Endothelial cell of umbilical vein (primary cell): ENCODE measurements around the gene ARHGEF25. TPM values are rescaled to one million over a fixed set of nuclear protein-coding genes. Genes with fewer than 3 reads are reported as not detected.

Experiments used
- BruUV-seq: library from RNA; stranded (reverse); fragments of 400-500 nt; replicated peaks from 2 replicates; lab custom pipeline; 2021; lab: Mats Ljungman, UMichigan
- CTCF ChIA-PET: fragments of 300-600, 350-600 bp; sonication (Branson Sonifier 250); formaldehyde crosslinking; loops from one replicate; lab custom pipeline; 2021; ENCODE audit warnings: antibody characterized with exemption, inconsistent platforms; lab: Charles Lee
- POLR2A ChIA-PET: fragments of 300-600, 350-600 bp; sonication (Branson Sonifier 250); formaldehyde crosslinking; loops from one replicate; lab custom pipeline; 2021; ENCODE audit warnings: antibody characterized with exemption, inconsistent platforms; lab: Charles Lee
- DNase-seq: peaks from one replicate; pipeline ENCODE4 v3.0.0-alpha.2; 2011; ENCODE audit warnings: low read depth, low spot score
- FAIRE-seq: peaks from 2 replicates; lab custom pipeline; 2011; peaks lifted over from hg19 to GRCh38; lab: Jason Lieb, UNC
- H2AFZ ChIP-seq: 2 replicates; pipeline ENCODE4 v1.6.0; 2012; ENCODE audit warnings: low read depth, low read length, control low read depth, inconsistent platforms
- H3K27ac ChIP-seq: 2 replicates; pipeline ENCODE4 v1.5.1; 2011; ENCODE audit warnings: low read depth, mild to moderate bottlenecking, control low read depth, low read length, moderate library complexity; ENCODE audit not compliant: insufficient read depth
- H3K27me3 ChIP-seq, 2 experiments: 2 replicates each; pipeline versions ENCODE4 v1.6.0 to v1.6.1; 2011; ENCODE audit warnings: low read length in 2 of 2, mixed read lengths in 1 of 2; ENCODE audit not compliant: control insufficient read depth in 2 of 2, insufficient read depth in 2 of 2
- H3K36me3 ChIP-seq, 2 experiments: 2 replicates in 1 of 2; 3 replicates in 1 of 2; pipeline ENCODE4 v1.5.1; 2011; ENCODE audit warnings: low read length in 2 of 2, mild to moderate bottlenecking in 1 of 2, moderate library complexity in 1 of 2; ENCODE audit not compliant: control insufficient read depth in 2 of 2, insufficient read depth in 2 of 2; ENCODE audit errors: extremely low read depth in 1 of 2
- H3K4me1 ChIP-seq: 3 replicates; pipeline ENCODE4 v1.5.1; 2011; ENCODE audit warnings: mild to moderate bottlenecking, low read length; ENCODE audit not compliant: control insufficient read depth, insufficient read depth; ENCODE audit errors: extremely low read depth
- H3K4me2 ChIP-seq: 2 replicates; pipeline ENCODE4 v1.6.1; 2011; ENCODE audit warnings: low read length, control low read depth, mixed read lengths; ENCODE audit not compliant: insufficient read depth
- H3K4me3 ChIP-seq, 3 experiments: fragments of 200-600 bp in 1 of 3; sonication (generic), shearing (Covaris generic) in 1 of 3; replicated peaks in 1 of 3; 2 replicates each; pipeline ENCODE4 v1.5.1; 2011 to 2016; ENCODE audit warnings: control low read depth in 3 of 3, low read length in 3 of 3, mild to moderate bottlenecking in 2 of 3, inconsistent platforms in 1 of 3, low read depth in 1 of 3, moderate library complexity in 1 of 3; ENCODE audit not compliant: insufficient read depth in 1 of 3
- H3K79me2 ChIP-seq: 2 replicates; pipeline ENCODE4 v1.6.0; 2012; ENCODE audit warnings: low read length, inconsistent platforms; ENCODE audit not compliant: control insufficient read depth, insufficient read depth
- H3K9ac ChIP-seq: replicated peaks from 2 replicates; pipeline ENCODE3; 2011; ENCODE audit warnings: low read length, control low read depth; ENCODE audit not compliant: insufficient read depth; ENCODE audit errors: extremely low read depth
- H3K9me1 ChIP-seq: replicated peaks from 3 replicates; pipeline ENCODE4 v1.6.0; 2011; ENCODE audit warnings: mild to moderate bottlenecking, low read length; ENCODE audit not compliant: control insufficient read depth, insufficient read depth; ENCODE audit errors: extremely low read depth
- H3K9me3 ChIP-seq: replicated peaks from 2 replicates; pipeline ENCODE4 v1.5.1; 2012; ENCODE audit warnings: low read length, inconsistent platforms; ENCODE audit not compliant: control insufficient read depth, insufficient read depth
- H4K20me1 ChIP-seq: replicated peaks from 2 replicates; pipeline ENCODE3; 2011; ENCODE audit warnings: mild to moderate bottlenecking, low read length; ENCODE audit not compliant: control insufficient read depth, insufficient read depth; ENCODE audit errors: extremely low read depth
- CTCF ChIP-seq, 2 donors: IDR thresholded peaks; 1 replicate in 1 of 2; 2 replicates in 1 of 2; pipeline ENCODE4 v1.5.1; 2011; ENCODE audit warnings: low read length in 2 of 2, mild to moderate bottlenecking in 2 of 2, moderate library complexity in 2 of 2, control low read depth in 1 of 2, inconsistent platforms in 1 of 2, low read depth in 1 of 2; ENCODE audit not compliant: insufficient read depth in 1 of 2; ENCODE audit errors: extremely low read depth in 1 of 2
- EZH2 ChIP-seq: IDR thresholded peaks from 2 replicates; pipeline ENCODE4 v1.6.1; 2012; ENCODE audit warnings: borderline replicate concordance, low read depth, mild to moderate bottlenecking, moderate library complexity, low read length, inconsistent platforms; ENCODE audit not compliant: severe bottlenecking
- FOS ChIP-seq: IDR thresholded peaks from 2 replicates; pipeline ENCODE4 v1.6.1; 2011; ENCODE audit warnings: mild to moderate bottlenecking, low read length, moderate library complexity, borderline replicate concordance; ENCODE audit not compliant: insufficient read depth
- GATA2 ChIP-seq: IDR thresholded peaks from 2 replicates; pipeline ENCODE4 v1.7.0; 2011; ENCODE audit warnings: low read depth, mild to moderate bottlenecking, moderate library complexity, mixed read lengths, low read length; ENCODE audit not compliant: insufficient read length, insufficient read depth
- JUN ChIP-seq: IDR thresholded peaks from 2 replicates; pipeline ENCODE4 v1.6.1; 2011; ENCODE audit warnings: borderline replicate concordance, low read depth; ENCODE audit not compliant: insufficient read length, insufficient read depth
- MAX ChIP-seq: IDR thresholded peaks from 2 replicates; pipeline ENCODE4 v1.6.1; 2011; ENCODE audit not compliant: insufficient read depth, insufficient read length
- MYC ChIP-seq: IDR thresholded peaks from one replicate; pipeline ENCODE4 v1.6.1; 2011; ENCODE audit warnings: mild to moderate bottlenecking, low read depth, low read length
- POLR2A ChIP-seq: IDR thresholded peaks from 2 replicates; pipeline ENCODE4 v1.6.1; 2012; ENCODE audit warnings: low read depth, mild to moderate bottlenecking, control low read depth, low read length
- POLR2AphosphoS5 ChIP-seq: IDR thresholded peaks from 2 replicates; pipeline ENCODE4 v1.6.1; 2012; ENCODE audit warnings: low read depth, mild to moderate bottlenecking, control low read depth, low read length, moderate library complexity; ENCODE audit not compliant: insufficient read depth
- dilution Hi-C: fragments of 300-500 bp; cut with MboI; formaldehyde crosslinking; loops from one replicate; pipeline ENCODE4 v1.15.0; 2019; ENCODE audit warnings: low sequenced_read_pairs; ENCODE audit not compliant: extremely low pct_ligation_motif_present
- intact Hi-C: fragments of 100-400 bp; cut with micrococcal nuclease; formaldehyde crosslinking; loops from one replicate; pipeline ENCODE4 v1.10.0; 2022
- polyA plus RNA-seq, 4 experiments: library from polyadenylated mRNA; depleted of rRNA in 3 of 4; stranded (reverse) in 3 of 4; unstranded in 1 of 4; fragments of >200 nt; gene quantifications; 2 replicates each; pipeline versions ENCODE4 v1.2.1 to v1.2.3, GENCODE V29; 2011 to 2012; ENCODE audit warnings: missing spikeins in 1 of 4
- total RNA-seq: library from RNA; stranded (reverse); gene quantifications from 2 replicates; pipeline ENCODE4 v1.2.3, GENCODE V29; 2021

The ARHGEF25 gene
- total and polyA plus RNA-seq, 2 donors (not counting 3 experiments of a cell fraction or from before 2014, with no cell fraction given), result 4.7 to 7.4 TPM

- POLR2A ChIA-PET, result no interaction called here
Observed at GRCh38 chr12:57627501-57628279, 16.5 kb downstream of the ARHGEF25 start.

More at GRCh38 chr12:57627501-57628279, 16.5 kb downstream of the ARHGEF25 start:
- Histone ChIP-seq H2AFZ (no peak overlapping the region), H3K9me3 (no peaks in the 10 kb centered on the region), H3K4me2 (no peak overlapping the region), H3K9ac (no peak overlapping the region), H3K27ac (no peak overlapping the region), H3K4me3 (no peak overlapping the region), H4K20me1 (no peaks in the 10 kb centered on the region), H3K36me3 (no peaks in the 10 kb centered on the region), H3K27me3 (peaks cover 50 to 63% of the 10 kb centered on the region in 2 experiments), H3K79me2 (no peaks in the 10 kb centered on the region), H3K9me1 (no peaks in the 10 kb centered on the region), H3K4me1 (no peaks in the 10 kb centered on the region)
- intact Hi-C loops (no loop called here), dilution Hi-C loops (no loop called here)
- CTCF ChIA-PET, result interaction anchor here (0.7 to 7.2 kb wide), 2 partner anchors 36 to 46 kb away, joined by 4 to 109 read pairs; no protein-coding TSS in a partner anchor
- TF ChIP-seq POLR2AphosphoS5, result no peak
- TF ChIP-seq EZH2, result peak; percentile 58
- TF ChIP-seq GATA2, result no peak
- no peak for TF ChIP-seq POLR2A
- TF ChIP-seq CTCF (IDR thresholded peaks at IDR 0.05; ENCODE audit: extremely low read depth in 1 of 2, insufficient read depth in 1 of 2, low read depth in 1 of 2, low read length in 2 of 2), result peak in 1 of 2 donors; percentile 13
- no peak for TF ChIP-seq MYC
- TF ChIP-seq JUN, result no peak
- no peak for TF ChIP-seq MAX
- TF ChIP-seq FOS, result no peak
- BruUV-seq, result no TSS peak
- FAIRE-seq, result no peak
- no peak for DNase-seq
